Liver (tissue), 9 donors: ENCODE measurements around the gene TMED10. TPM values are rescaled to one million over a fixed set of nuclear protein-coding genes. Genes with fewer than 3 reads are reported as not detected.

ENCODE experiments used
- DNase-seq: peaks from one replicate; pipeline ENCODE4 v3.0.0-alpha.2; 2017; ENCODE audit warnings: low spot score
- H3K27ac ChIP-seq, 2 donors: one replicate each; pipeline ENCODE4 v1.7.0; 2013; ENCODE audit warnings: inconsistent platforms in 2 of 2, low read length in 2 of 2, control low read depth in 1 of 2, low read depth in 1 of 2, mild to moderate bottlenecking in 1 of 2
- H3K27me3 ChIP-seq, 4 donors: one replicate each; pipeline versions ENCODE4 v1.6.1 to v1.7.0; 2013; ENCODE audit warnings: low read length in 3 of 4, inconsistent platforms in 1 of 4, mild to moderate bottlenecking in 1 of 4, moderate library complexity in 1 of 4; ENCODE audit not compliant: control insufficient read depth in 4 of 4, insufficient read depth in 4 of 4
- H3K36me3 ChIP-seq, 4 donors: one replicate each; pipeline versions ENCODE4 v1.6.1 to v1.7.0; 2013; ENCODE audit warnings: low read length in 3 of 4, mild to moderate bottlenecking in 3 of 4, low read depth in 1 of 4, moderate library complexity in 1 of 4; ENCODE audit not compliant: control insufficient read depth in 4 of 4, insufficient read depth in 3 of 4
- H3K4me1 ChIP-seq, 4 donors: one replicate each; pipeline versions ENCODE4 v1.6.1 to v1.7.0; 2013; ENCODE audit warnings: low read length in 3 of 4, mild to moderate bottlenecking in 3 of 4, moderate library complexity in 1 of 4; ENCODE audit not compliant: control insufficient read depth in 4 of 4, insufficient read depth in 4 of 4
- H3K4me3 ChIP-seq, 3 donors: one replicate each; pipeline versions ENCODE4 v1.6.1 to v1.7.0; 2013; ENCODE audit warnings: low read length in 3 of 3, control low read depth in 1 of 3, low read depth in 1 of 3, mild to moderate bottlenecking in 1 of 3
- H3K9ac ChIP-seq, 2 donors: one replicate each; pipeline ENCODE4 v1.7.0; 2013; ENCODE audit warnings: low read length in 2 of 2, mild to moderate bottlenecking in 2 of 2, moderate library complexity in 2 of 2, control low read depth in 1 of 2, low read depth in 1 of 2
- H3K9me3 ChIP-seq, 4 donors: one replicate each; pipeline versions ENCODE4 v1.6.1 to v1.7.0; 2013; ENCODE audit warnings: low read length in 3 of 4; ENCODE audit not compliant: control insufficient read depth in 4 of 4
- ATF3 ChIP-seq: IDR thresholded peaks from 2 replicates; pipeline ENCODE4 v1.6.1; 2016; ENCODE audit warnings: antibody characterized with exemption
- CTCF ChIP-seq: fragments of 150-350 bp; IDR thresholded peaks from 2 replicates; pipeline ENCODE4 v1.5.1; 2017; ENCODE audit warnings: improper control_type of control experiment, low read depth, low read length; ENCODE audit not compliant: missing input control
- EGR1 ChIP-seq, 2 donors: IDR thresholded peaks; 2 replicates each; pipeline ENCODE4 v1.6.1; 2016 to 2018; ENCODE audit warnings: antibody characterized with exemption in 2 of 2, low read depth in 2 of 2
- FOXA1 ChIP-seq: IDR thresholded peaks from 2 replicates; pipeline ENCODE4 v1.6.1; 2016; ENCODE audit warnings: antibody characterized with exemption
- FOXA2 ChIP-seq: IDR thresholded peaks from 2 replicates; pipeline ENCODE4 v1.6.1; 2016; ENCODE audit warnings: antibody characterized with exemption
- GABPA ChIP-seq, 2 donors: IDR thresholded peaks in 1 of 2; conservative IDR thresholded peaks in 1 of 2; 2 replicates each; pipeline ENCODE4 v1.6.1; 2016; ENCODE audit warnings: antibody characterized with exemption in 2 of 2, mild to moderate bottlenecking in 1 of 2, moderate library complexity in 1 of 2
- HNF4A ChIP-seq, 2 donors: conservative IDR thresholded peaks; 2 replicates each; pipeline ENCODE4 v1.6.1; 2016; ENCODE audit warnings: antibody characterized with exemption in 2 of 2, mild to moderate bottlenecking in 2 of 2
- HNF4G ChIP-seq: IDR thresholded peaks from 2 replicates; pipeline ENCODE4 v1.6.1; 2016; ENCODE audit warnings: antibody characterized with exemption
- MAX ChIP-seq: IDR thresholded peaks from 2 replicates; pipeline ENCODE4 v1.6.1; 2016; ENCODE audit warnings: antibody characterized with exemption
- NR2F2 ChIP-seq: IDR thresholded peaks from 2 replicates; pipeline ENCODE4 v1.6.1; 2016; ENCODE audit warnings: antibody characterized with exemption
- RAD21 ChIP-seq, 2 donors: IDR thresholded peaks; 2 replicates each; pipeline ENCODE4 v1.6.1; 2016; ENCODE audit warnings: antibody characterized with exemption in 2 of 2, mild to moderate bottlenecking in 2 of 2
- RXRA ChIP-seq, 2 donors: IDR thresholded peaks; 2 replicates each; pipeline ENCODE4 v1.6.1; 2017 to 2018; ENCODE audit warnings: antibody characterized with exemption in 2 of 2, mild to moderate bottlenecking in 1 of 2
- SP1 ChIP-seq: IDR thresholded peaks from 2 replicates; pipeline ENCODE4 v1.6.1; 2018; ENCODE audit warnings: antibody characterized with exemption, mild to moderate bottlenecking
- TAF1 ChIP-seq: conservative IDR thresholded peaks from 2 replicates; pipeline ENCODE4 v1.6.1; 2016; ENCODE audit warnings: antibody characterized with exemption, mild to moderate bottlenecking
- YY1 ChIP-seq: IDR thresholded peaks from 2 replicates; pipeline ENCODE4 v1.6.1; 2016; ENCODE audit warnings: antibody characterized with exemption, mild to moderate bottlenecking
- ZBTB33 ChIP-seq: IDR thresholded peaks from 2 replicates; pipeline ENCODE4 v1.6.1; 2016; ENCODE audit warnings: antibody characterized with exemption
- WGBS: extraction: QIAGEN DNeasy Blood & Tissue Kit; methylation state at CpG from one replicate; pipeline ENCODE4 v1.1.7; 2013; 5-methylcytosine and 5-hydroxymethylcytosine counted together
- polyA plus RNA-seq, 2 donors: library from polyadenylated mRNA; stranded (reverse) in 1 of 2; unstranded in 1 of 2; fragments of 200-250 nt in 1 of 2; fragments of >200 nt in 1 of 2; fragmentation: Nextera tagmentation in 1 of 2; extraction: Ambion mirVana in 1 of 2; gene quantifications; one replicate each; pipeline versions ENCODE4 v1.2.1 to v1.2.3, GENCODE V29; 2013 to 2015
- total RNA-seq, 2 donors: library from RNA; depleted of rRNA; stranded (reverse); fragments of >200 nt; gene quantifications; one replicate each; pipeline ENCODE4 v1.2.3, GENCODE V29; 2014
- donor health status: healthy.
- donor health status: healthy.
- donor health status: healthy.
- donor health status: healthy.
- donor health status: healthy.

The TMED10 gene
- total and polyA plus RNA-seq, 4 donors, result 167 to 349 (median 252) TPM

- 86% methylated on average over 2 of the region's 2 CpGs for WGBS
- H3K36me3 ChIP-seq, result peaks cover 4 to 63% (median 51%) of the 10 kb centered on the region in 4 donors
Measured at GRCh38 chr14:75092698-75093097, 83.7 kb downstream of the TMED10 start.

GRCh38 chr14:75091251-75091650 is 85.2 kb downstream of the TMED10 start:
- H3K36me3 ChIP-seq, result peaks cover 8 to 67% (median 51%) of the 10 kb centered on the region in 4 donors
- H3K4me1 ChIP-seq, result no peaks in the 10 kb centered on the region
- H3K4me3 ChIP-seq, result no peak overlapping the region
- H3K27me3 ChIP-seq, result no peaks in the 10 kb centered on the region
- no peaks in the 10 kb centered on the region for H3K9me3 ChIP-seq
- no peak for DNase-seq
- 96% methylated on average over 8 of the region's 8 CpGs for WGBS
- TF ChIP-seq CTCF (no peak), RAD21 (IDR thresholded peaks at IDR 0.05) (no peak), ZBTB33 (no peak), FOXA1 (no peak), ATF3 (no peak), MAX (no peak), EGR1 (IDR thresholded peaks at IDR 0.05; ENCODE audit: low read depth in 2 of 2) (no peak), TAF1 (no peak), NR2F2 (no peak)
- H3K9ac ChIP-seq, result no peak overlapping the region
- no peak overlapping the region for H3K27ac ChIP-seq

More at GRCh38 chr14:75092698-75093097, 83.7 kb downstream of the TMED10 start:
- H3K9ac ChIP-seq, result no peak overlapping the region
- no peaks in the 10 kb centered on the region for H3K4me1 ChIP-seq
- TF ChIP-seq EGR1 (IDR thresholded peaks at IDR 0.05; ENCODE audit: low read depth in 2 of 2), result no peak
- no peak for TF ChIP-seq TAF1
- TF ChIP-seq CTCF, result no peak
- TF ChIP-seq FOXA1, result no peak
- no peak for TF ChIP-seq HNF4A (conservative IDR thresholded peaks at IDR 0.05)
- TF ChIP-seq NR2F2, result no peak
- no peak for TF ChIP-seq HNF4G
- no peak for TF ChIP-seq RAD21 (IDR thresholded peaks at IDR 0.05)
- TF ChIP-seq YY1, result no peak
- no peak for TF ChIP-seq FOXA2
- TF ChIP-seq ZBTB33, result no peak
- TF ChIP-seq SP1, result no peak
- no peak for TF ChIP-seq GABPA (IDR thresholded peaks at IDR 0.05 in 1 of 2, conservative IDR thresholded peaks at IDR 0.05 in 1 of 2)
- no peak for TF ChIP-seq ATF3
- TF ChIP-seq RXRA (IDR thresholded peaks at IDR 0.05), result no peak
- no peaks in the 10 kb centered on the region for H3K27me3 ChIP-seq
- H3K9me3 ChIP-seq, result no peaks in the 10 kb centered on the region
- no peak for DNase-seq
- H3K27ac ChIP-seq, result no peak overlapping the region
- no peak overlapping the region for H3K4me3 ChIP-seq
